ENCODE data around the gene PTPRK.

DNA sequence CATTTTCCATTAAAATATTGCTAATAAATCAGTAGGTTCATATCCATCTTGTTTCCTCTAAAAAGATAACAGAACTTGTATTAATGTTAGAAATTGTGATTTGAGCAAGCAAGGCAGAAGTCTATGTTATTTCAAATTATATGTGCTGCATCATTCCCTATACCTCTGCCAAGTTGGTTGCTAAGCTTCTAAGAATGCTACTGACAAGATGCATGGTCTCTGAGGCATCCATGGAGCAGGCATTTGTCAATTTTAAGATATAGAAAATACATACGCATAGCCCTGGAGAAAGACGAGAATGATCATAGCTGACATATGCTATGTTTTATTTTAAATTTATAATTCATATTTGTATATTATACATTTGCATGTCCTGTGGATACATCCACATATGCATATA is 451.2 kb downstream of the PTPRK start:
- TF ChIP-seq PATZ1 (CRISPR knock-in tag; IDR thresholded peaks at IDR 0.05; ENCODE audit: borderline replicate concordance) (no peak), CTCF (IDR thresholded peaks at IDR 0.05 in 2 of 3, conservative IDR thresholded peaks at IDR 0.05 in 1 of 3; ENCODE audit: insufficient read depth in 2 of 3, low read depth in 1 of 3, low read length in 3 of 3) (no peak), HDAC6 (IDR thresholded peaks at IDR 0.05; ENCODE audit: low read depth, low read length) (no peak)
- TF ChIP-seq, protein P1, sequence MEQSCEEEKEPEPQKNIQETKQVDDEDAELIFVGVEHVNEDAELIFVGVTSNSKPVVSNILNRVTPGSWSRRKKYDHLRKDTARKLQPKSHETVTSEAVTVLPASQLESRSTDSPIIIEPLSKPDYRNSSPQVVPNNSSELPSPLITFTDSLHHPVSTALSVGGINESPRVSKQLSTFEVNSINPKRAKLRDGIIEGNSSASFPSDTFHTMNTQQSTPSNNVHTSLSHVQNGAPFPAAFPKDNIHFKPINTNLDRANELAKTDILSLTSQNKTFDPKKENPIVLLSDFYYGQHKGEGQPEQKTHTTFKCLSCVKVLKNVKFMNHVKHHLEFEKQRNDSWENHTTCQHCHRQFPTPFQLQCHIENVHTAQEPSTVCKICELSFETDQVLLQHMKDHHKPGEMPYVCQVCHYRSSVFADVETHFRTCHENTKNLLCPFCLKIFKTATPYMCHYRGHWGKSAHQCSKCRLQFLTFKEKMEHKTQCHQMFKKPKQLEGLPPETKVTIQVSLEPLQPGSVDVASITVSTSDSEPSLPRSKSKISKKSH (CRISPR knock-in tag; IDR thresholded peaks at IDR 0.05), result no peak

Measured in K562 (cell line).